ENCODE results near the gene CDK14. TPM values are rescaled to one million over a fixed set of nuclear protein-coding genes. Genes with fewer than 3 reads are reported as not detected.

The CDK14 gene
- total RNA-seq, 1 donor from 2014 or later = 19.5 TPM

GRCh38 chr7:91086200-91086599 is 490.1 kb downstream of the CDK14 start:
- no peak for DNase-seq (ENCODE audit: low read depth, low spot score)

- no peak for DNase-seq (ENCODE audit: low read depth, low spot score)
Observed at GRCh38 chr7:91088156-91088555, 492.0 kb downstream of the CDK14 start.

GRCh38 chr7:91088691-91089090 is 492.6 kb downstream of the CDK14 start:
- no peak for DNase-seq (ENCODE audit: low read depth, low spot score)

GRCh38 chr7:91089382-91089963 is 493.4 kb downstream of the CDK14 start:
- peak; percentile 1 for DNase-seq (ENCODE audit: low read depth, low spot score)

GRCh38 chr7:91090684-91091083 is 494.6 kb downstream of the CDK14 start:
- DNase-seq (ENCODE audit: low read depth, low spot score) = no peak

GRCh38 chr7:91091631-91092030 is 495.5 kb downstream of the CDK14 start:
- DNase-seq (ENCODE audit: low read depth, low spot score) = no peak

GRCh38 chr7:91093181-91093580 is 497.1 kb downstream of the CDK14 start:
- no peak for DNase-seq (ENCODE audit: low read depth, low spot score)

GRCh38 chr7:91098566-91098965 is 502.4 kb downstream of the CDK14 start:
- no peak for DNase-seq (ENCODE audit: low read depth, low spot score)

GRCh38 chr7:91103363-91103762 is 507.2 kb downstream of the CDK14 start:
- DNase-seq (ENCODE audit: low read depth, low spot score) = no peak

- no peak for DNase-seq (ENCODE audit: low read depth, low spot score)
Observed at GRCh38 chr7:91107460-91107859, 511.3 kb downstream of the CDK14 start.

- DNase-seq (ENCODE audit: low read depth, low spot score) = no peak
Observed at GRCh38 chr7:91109200-91109599, 513.1 kb downstream of the CDK14 start.

GRCh38 chr7:91112902-91113341 is 516.8 kb downstream of the CDK14 start:
- DNase-seq (ENCODE audit: low read depth, low spot score) = no peak

- no peak for DNase-seq (ENCODE audit: low read depth, low spot score)
Observed at GRCh38 chr7:91114232-91114631, 518.1 kb downstream of the CDK14 start.

- no peak for DNase-seq (ENCODE audit: low read depth, low spot score)
Observed at GRCh38 chr7:91126762-91127161, 530.6 kb downstream of the CDK14 start.

- no peak for DNase-seq (ENCODE audit: low read depth, low spot score)
Observed at GRCh38 chr7:91127325-91127724, 531.2 kb downstream of the CDK14 start.

- no peak for DNase-seq (ENCODE audit: low read depth, low spot score)
Observed at GRCh38 chr7:91127959-91128358, 531.8 kb downstream of the CDK14 start.

GRCh38 chr7:91128683-91129348 is 532.7 kb downstream of the CDK14 start:
- no peak for DNase-seq (ENCODE audit: low read depth, low spot score)

GRCh38 chr7:91135300-91135699 is 539.2 kb downstream of the CDK14 start:
- no peak for DNase-seq (ENCODE audit: low read depth, low spot score)

- no peak for DNase-seq (ENCODE audit: low read depth, low spot score)
Observed at GRCh38 chr7:91135703-91136430, 539.7 kb downstream of the CDK14 start.

GRCh38 chr7:91137153-91137787 is 541.1 kb downstream of the CDK14 start:
- no peak for DNase-seq (ENCODE audit: low read depth, low spot score)

- DNase-seq (ENCODE audit: low read depth, low spot score) = no peak
Observed at GRCh38 chr7:91137788-91138368, 541.8 kb downstream of the CDK14 start.

GRCh38 chr7:91140286-91140685 is 544.2 kb downstream of the CDK14 start:
- no peak for DNase-seq (ENCODE audit: low read depth, low spot score)
